ENCODE results near the gene PLCB3. TPM values are rescaled to one million over a fixed set of nuclear protein-coding genes. Genes with fewer than 3 reads are reported as not detected.

PLCB3 gene
- total and polyA plus RNA-seq, 10 of the 15 experiments (the other 5 are each of a cell fraction or from before 2014, with no cell fraction given): 0.03 to 10.3 (median 3.3) TPM

GRCh38 chr11:64254326-64254725, 3.0 kb downstream of the PLCB3 start:
- Histone ChIP-seq H3K9me3 (replicated peaks; ENCODE audit: control insufficient read depth, insufficient read depth, low read length) (no peaks in the 10 kb centered on the region), H3K36me3 (ENCODE audit: control insufficient read depth in 2 of 2, insufficient read depth in 2 of 2, low read length in 1 of 2) (peaks cover 0 to 5% of the 10 kb centered on the region in 2 experiments; a peak in 2 of 4 replicates), H3K4me1 (ENCODE audit: control insufficient read depth, insufficient read depth, low read length) (peaks cover 7% of the 10 kb centered on the region), H2AFZ (ENCODE audit: control insufficient read depth, low read depth, low read length) (no peak overlapping the region), H3K79me2 (ENCODE audit: control insufficient read depth, insufficient read depth, low read length) (no peaks in the 10 kb centered on the region; the same call in 1 of the 2 replicates), H3K4me3 (no peak overlapping the region), H3K4me2 (ENCODE audit: control insufficient read depth, insufficient read depth) (no peak overlapping the region), H4K20me1 (ENCODE audit: control insufficient read depth, insufficient read depth) (no peaks in the 10 kb centered on the region), H3K9ac (ENCODE audit: control insufficient read depth, insufficient read depth, low read length) (no peak overlapping the region), H3K27ac (ENCODE audit: control insufficient read depth, insufficient read depth) (no peak overlapping the region), H3K27me3 (replicated peaks in 1 of 2; ENCODE audit: control insufficient read depth in 2 of 2, insufficient read depth in 2 of 2, low read length in 1 of 2) (no peaks in the 10 kb centered on the region)
- CTCF ChIA-PET: interaction anchor here (1.1 to 1.3 kb wide), 2 partner anchors 50 to 63 kb away, joined by 3 read pairs; partner anchors contain the start of genes PRDX5 and TRMT112
- in situ Hi-C loops (cut with MboI) (no loop called here), intact Hi-C loops (cut with micrococcal nuclease; ENCODE audit: unreplicated experiment) (no loop called here)
- POLR2A ChIA-PET: interaction anchor here (1.9 kb wide), 1 partner anchor 16 kb away, joined by 5 read pairs; no protein-coding TSS in a partner anchor
- RAD21 ChIA-PET (ENCODE audit: unreplicated experiment): no interaction called here
- SMC1A ChIA-PET (ENCODE audit: uncharacterized antibody, unreplicated experiment): interaction anchor here (1.1 kb wide), 1 partner anchor 50 kb away, joined by 5 read pairs; no protein-coding TSS in a partner anchor
- no peak for ATAC-seq
- no TSS peak for BruUV-seq (replicated peaks)
- 73% methylated on average over 7 of the region's 7 CpGs for WGBS (ENCODE audit: insufficient coverage, insufficient replicate concordance, low lambda C conversion rate, missing lambda C conversion rate)
- TF ChIP-seq CBFB (IDR thresholded peaks at IDR 0.05; ENCODE audit: low read depth) (no peak), SUZ12 (IDR thresholded peaks at IDR 0.05; ENCODE audit: unreplicated experiment) (no peak), PRDM15 (CRISPR knock-in tag; IDR thresholded peaks at IDR 0.05) (no peak), RFX5 (IDR thresholded peaks at IDR 0.05; ENCODE audit: low read depth, low read length) (no peak), SIX5 (IDR thresholded peaks at IDR 0.05; ENCODE audit: low read depth, low read length, severe bottlenecking) (no peak), STAT3 (IDR thresholded peaks at IDR 0.05; ENCODE audit: low read depth, low read length) (no peak), ESRRA (IDR thresholded peaks at IDR 0.05; ENCODE audit: low read length) (no peak), WRNIP1 (IDR thresholded peaks at IDR 0.05; ENCODE audit: borderline replicate concordance, low read depth, low read length) (no peak)
- no peak for DNase-seq (ENCODE audit: low read depth, low spot score)
- FAIRE-seq: no peak
